Right lung (tissue), 5 donors: ENCODE results near the gene ADK. TPM values are rescaled to one million over a fixed set of nuclear protein-coding genes. Genes with fewer than 3 reads are reported as not detected.
A peak's percentile ranks its signal among the peaks of the same experiment; 100 is the strongest.
"Not testable (repeated sequence)": the region's sequence is repeated elsewhere in the genome, so short reads cannot be mapped to it uniquely, and the experiment has no call there.

ENCODE experiments used
- DNase-seq, 2 donors: peaks; one replicate each; pipeline ENCODE4 v3.0.0-alpha.2; 2013
- polyA plus RNA-seq, 5 donors: library from polyadenylated mRNA; unstranded; fragments of 120-200 nt; gene quantifications; one replicate each; pipeline versions ENCODE4 v1.2.1 to v1.2.3, GENCODE V29; 2013; ENCODE audit warnings: inconsistent platforms in 1 of 5, low replicate concordance in 1 of 5; ENCODE audit not compliant: insufficient read length in 5 of 5, insufficient read depth in 1 of 5

Gene ADK
- polyA plus RNA-seq, 5 donors: 44.0 to 74.0 (median 58.8) TPM

DNA sequence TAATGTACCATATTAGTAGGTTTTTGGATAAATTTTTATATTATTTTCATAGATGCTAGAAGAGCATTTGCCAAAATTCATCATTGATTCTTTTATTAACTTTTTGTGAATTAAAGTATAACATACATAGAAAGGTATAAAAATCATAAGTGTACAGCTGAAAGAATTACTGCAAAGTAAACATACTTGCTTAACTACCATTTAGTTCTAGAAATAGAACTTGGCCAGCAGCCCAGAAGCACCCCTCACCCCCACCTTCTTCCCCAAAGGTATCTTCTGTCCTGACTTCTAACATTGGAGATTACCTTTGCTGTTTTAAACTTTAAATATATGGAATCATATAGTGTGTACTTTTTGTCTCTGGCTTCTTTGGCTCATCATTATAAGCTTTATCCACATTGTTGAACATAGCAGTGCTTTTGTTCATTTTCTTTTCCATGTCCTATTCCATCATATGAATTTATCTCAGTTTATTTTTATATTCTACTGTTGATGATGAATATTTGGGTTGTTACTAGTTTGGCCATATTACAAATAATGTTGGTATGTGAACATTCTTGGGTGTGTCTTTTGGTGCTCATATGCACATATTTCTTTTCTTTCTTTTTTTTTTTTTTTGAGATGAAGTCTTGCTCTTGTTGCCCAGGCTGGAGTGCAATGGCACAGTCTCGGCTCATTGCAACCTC lies 142.8 kb downstream of the ADK start:
- peak; percentile 23 to 28 for DNase-seq

- DNase-seq: no peak
These were observed 146.5 kb downstream of the ADK start for GRCh38 chr10:74297389-74298080.

DNA sequence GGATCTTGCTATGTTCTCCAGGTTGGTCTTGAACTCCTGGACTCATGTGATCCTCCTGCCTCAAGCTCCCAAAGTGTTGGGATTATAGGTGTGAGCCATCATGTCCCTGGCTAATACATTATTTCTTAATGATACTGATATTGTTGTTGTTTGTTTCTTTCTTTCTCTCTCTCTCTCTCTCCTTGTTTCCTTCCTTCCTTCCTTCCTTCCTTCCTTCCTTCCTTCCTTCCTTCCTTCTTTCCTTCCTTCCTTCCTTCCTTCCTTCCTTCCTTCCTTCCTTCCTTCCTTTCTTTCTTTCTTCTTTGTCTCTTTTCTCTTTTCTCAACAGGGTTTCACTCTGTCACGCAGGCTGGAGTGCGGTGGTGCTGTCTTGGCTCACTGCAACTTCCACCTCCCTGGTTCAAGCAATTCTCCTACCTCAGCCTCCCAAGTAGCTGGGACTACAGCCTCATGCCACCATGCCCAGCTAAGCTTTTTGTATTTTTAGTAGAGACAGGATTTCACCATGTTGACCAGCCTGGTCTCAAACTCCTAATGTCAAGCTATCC lies 149.1 kb downstream of the ADK start:
- not testable (repeated sequence) for DNase-seq

DNA sequence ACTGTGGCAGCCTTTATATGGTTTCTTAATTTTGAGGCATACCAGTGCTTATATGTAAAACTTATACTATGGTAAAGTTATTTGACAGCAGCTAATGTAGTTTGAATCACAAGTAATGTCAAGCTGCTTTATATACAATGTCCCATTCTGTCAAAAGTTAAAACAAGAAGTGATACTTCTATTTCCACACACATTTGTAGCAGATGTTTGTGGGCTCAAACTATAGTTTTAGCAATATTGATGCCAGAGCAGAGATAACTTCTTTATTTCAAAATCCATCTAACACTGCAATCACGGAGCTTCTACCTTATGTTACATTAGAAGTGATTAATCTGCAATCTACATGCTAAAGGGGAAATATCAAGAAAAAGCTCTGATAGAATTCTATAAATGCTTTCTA lies 149.6 kb downstream of the ADK start:
- DNase-seq: no peak

- no peak for DNase-seq
These were observed 154.7 kb downstream of the ADK start for GRCh38 chr10:74305730-74306129.

DNA sequence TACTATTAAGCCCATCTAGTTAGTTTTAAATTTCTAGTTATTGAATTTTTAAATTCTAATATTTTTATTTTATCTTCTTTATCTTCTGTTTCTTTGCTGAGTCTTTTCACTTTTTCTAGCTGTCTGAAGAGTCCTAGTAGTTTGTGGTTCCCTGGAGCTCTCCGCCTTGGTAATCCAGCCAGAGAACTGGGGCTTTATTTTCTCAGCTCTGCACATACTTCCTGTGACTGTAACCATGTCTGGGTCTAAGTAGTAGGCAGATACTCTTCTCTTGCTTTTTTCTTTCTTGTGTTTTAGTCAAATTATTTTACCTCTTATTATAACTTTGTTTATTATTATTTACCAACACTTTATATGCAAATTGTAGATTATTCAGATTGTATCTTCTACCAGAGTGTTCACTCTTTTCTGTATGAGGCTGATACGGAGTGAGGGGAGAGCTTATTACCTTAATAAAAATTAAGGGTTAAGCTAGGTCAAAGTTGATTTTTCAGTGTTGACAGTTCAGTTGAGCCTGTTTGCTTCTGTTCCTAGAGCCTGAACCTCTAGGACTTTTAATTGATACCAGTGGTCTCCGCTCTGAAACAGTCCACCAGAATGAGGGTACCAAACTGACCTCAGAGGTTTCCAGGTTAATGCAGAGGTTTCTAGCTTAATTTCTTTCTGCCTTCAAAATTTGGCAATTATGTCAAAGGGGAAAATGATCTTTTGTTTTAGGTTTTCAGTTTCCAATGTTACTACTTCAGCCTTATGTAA lies 155.4 kb downstream of the ADK start:
- no peak for DNase-seq

DNA sequence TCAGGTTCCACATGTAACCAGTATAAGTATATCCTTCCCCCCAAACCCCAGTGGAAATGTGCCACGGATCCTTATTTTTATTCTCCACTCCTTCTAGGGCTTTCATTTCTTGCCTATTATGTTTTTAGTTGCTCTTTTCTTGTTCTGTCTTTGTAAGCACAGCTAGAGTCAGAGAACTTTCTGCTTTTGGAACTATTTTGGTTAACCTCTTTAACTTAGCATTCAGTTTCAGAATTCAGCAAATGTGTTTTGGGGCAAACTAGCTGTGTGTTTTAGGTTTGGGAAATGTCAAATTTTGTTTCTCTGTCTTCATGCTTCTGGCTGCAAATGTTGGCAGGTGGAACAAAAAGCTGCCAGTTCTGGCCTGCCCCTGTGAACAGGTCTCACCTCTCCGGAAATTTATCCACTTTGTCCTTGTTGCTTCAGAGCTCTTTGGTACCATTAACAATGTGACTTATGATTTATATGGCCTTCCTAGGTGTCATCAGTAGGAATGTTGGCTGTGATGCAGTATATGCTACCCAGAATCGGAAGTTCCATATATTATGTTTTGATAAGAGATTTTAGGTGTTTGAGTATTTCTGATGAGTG lies 156.1 kb downstream of the ADK start:
- no peak for DNase-seq

- DNase-seq: no peak
These were observed 159.7 kb downstream of the ADK start for GRCh38 chr10:74310652-74311257.

GRCh38 chr10:74314166-74314565 lies 163.1 kb downstream of the ADK start:
- no peak for DNase-seq

- DNase-seq: no peak
These were observed 169.0 kb downstream of the ADK start for GRCh38 chr10:74320026-74320425.

GRCh38 chr10:74320717-74321116 lies 169.7 kb downstream of the ADK start:
- no peak for DNase-seq

- DNase-seq: no peak
These were observed 171.1 kb downstream of the ADK start for GRCh38 chr10:74322141-74322540.

GRCh38 chr10:74322565-74322964 lies 171.5 kb downstream of the ADK start:
- no peak for DNase-seq

DNA sequence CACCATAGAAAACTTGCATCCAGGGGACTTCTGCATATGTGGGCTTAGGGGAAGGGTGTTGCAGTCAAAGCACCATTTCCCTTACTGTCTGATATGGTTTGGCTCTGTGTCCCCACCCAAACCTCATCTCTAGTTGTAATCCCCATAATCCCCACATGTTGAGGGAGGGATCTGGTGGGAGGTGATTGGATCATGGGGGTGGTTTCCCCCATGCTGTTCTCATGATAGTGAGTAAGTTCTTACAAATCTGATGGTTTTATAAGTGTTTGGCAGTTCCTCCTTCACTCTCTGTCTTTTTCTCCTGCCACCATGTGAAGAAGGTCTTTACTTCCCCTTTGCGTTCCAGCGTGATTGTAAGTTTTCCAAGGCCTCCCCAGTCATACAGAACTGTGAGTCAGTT lies 177.4 kb downstream of the ADK start:
- no peak for DNase-seq

DNA sequence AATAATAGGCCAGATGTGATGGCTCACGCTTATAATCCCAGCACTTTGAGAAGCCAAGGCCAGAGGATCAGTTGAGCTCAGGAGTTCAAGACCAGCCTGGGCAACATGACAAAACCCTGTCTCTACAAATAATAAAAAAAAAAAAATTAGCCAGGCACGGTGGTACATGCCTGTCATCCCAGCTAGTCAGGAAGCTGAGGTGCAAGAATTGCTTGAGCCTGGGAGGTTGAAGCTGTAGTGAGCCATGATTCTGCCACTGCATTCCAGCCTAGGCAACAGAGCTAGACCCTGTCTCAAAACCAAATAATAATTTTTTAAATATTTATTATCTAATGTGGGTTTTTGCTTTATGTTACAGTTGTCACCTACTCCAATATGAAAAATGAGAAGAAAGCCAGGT lies 178.9 kb downstream of the ADK start:
- no peak for DNase-seq

DNA sequence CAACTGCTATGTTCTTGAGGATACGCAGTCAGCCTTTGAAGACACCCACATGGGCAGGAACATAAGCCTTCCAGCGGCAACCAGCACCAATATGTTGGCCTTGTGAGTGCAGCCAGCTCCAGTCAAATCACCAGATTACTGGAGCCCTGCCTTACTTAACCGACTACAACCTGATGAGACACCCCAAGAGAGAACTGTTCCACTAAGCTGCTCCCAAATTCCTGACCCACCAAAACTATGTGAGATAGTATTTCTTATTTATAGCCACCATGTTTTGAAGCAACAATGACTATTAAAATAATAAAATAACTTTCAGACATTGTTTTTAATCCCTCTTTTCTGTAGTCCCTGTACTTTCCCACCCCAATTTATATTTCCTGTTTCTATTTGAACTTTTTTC lies 179.6 kb downstream of the ADK start:
- no peak for DNase-seq

DNA sequence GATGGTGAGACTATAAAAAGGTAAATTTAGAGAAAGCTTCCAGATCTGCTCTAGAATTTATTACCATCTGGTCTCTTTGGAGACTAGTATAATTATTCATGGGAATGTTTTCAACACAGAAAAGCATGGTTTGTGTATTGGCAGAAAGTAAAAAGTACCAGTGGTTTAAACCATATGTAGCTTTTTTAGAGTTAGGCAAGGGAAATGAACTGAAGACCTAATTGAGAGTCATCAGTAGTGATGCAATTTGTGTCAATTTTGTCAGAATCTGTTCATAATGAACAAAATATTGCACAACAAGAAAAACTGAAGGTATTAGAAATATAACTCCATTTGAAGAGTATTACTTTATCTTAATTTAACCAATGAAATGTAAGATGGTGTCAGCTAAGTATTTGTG lies 181.4 kb downstream of the ADK start:
- DNase-seq: no peak

DNA sequence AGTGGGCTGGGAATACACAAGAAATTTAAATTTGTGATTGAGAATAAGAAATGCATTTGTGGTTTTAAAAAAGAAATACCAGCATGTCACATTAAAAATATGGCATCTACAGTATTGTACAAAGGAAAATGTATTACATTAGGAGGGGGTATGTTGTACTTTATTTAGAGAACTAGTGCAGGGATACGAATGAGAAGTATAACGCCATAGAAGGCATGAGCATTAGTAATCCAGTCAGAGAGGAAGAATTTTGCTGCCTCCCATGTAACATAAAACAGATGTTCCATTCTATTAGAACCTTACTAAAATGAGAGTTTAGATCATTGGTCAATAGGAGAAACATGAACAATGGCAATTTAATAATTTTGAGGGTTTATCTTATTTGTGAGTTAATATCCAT lies 182.2 kb downstream of the ADK start:
- no peak for DNase-seq

DNA sequence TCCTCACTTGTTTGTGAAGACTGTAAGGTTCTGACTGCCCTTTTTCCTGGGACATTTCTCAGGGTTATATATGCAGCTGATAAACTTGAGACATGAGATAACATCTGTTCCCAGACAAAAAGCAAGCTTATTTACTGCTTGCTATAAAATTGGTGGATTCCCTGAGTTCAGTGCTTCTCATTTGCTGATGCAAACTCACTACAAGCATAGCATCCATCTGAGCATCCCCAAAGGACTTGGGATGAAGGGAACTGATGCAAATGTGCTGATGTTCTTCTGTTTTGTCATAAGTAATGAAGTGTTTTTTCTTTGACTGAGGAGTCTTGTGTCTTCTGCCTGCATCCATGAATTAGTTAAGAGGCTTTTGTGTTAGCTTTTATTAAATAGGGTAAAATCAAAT lies 183.2 kb downstream of the ADK start:
- no peak for DNase-seq

DNA sequence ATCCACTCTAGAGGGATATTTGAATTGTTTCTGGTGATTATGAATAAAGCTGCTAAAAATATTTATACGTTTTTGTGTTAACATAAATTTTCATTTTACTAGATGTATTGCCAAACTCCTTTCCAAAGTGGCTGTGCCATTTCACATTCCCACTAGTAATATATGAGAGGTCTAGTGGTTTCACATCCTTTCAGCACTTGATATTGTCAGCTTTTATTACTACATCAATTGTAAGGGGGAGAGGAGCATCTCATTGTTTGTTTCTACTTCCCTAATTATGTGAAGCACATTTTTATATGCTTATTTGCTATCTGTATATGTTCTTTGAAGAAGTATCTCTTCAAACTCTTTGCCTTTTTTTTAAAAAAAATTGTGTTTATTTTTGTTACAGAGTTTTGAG lies 184.5 kb downstream of the ADK start:
- DNase-seq: no peak

GRCh38 chr10:74337330-74338016 lies 186.5 kb downstream of the ADK start:
- DNase-seq: no peak
